NAMALWA (cell line): ENCODE measurements around the gene SNU13.
A peak's percentile ranks its signal among the peaks of the same experiment; 100 is the strongest.
"Not testable (repeated sequence)": the region's sequence is repeated elsewhere in the genome, so short reads cannot be mapped to it uniquely, and the experiment has no call there.

Experiments
- DNase-seq: peaks from one replicate; pipeline ENCODE4 v3.0.0-alpha.2; 2015; ENCODE audit warnings: low spot score

SNU13 gene

DNA sequence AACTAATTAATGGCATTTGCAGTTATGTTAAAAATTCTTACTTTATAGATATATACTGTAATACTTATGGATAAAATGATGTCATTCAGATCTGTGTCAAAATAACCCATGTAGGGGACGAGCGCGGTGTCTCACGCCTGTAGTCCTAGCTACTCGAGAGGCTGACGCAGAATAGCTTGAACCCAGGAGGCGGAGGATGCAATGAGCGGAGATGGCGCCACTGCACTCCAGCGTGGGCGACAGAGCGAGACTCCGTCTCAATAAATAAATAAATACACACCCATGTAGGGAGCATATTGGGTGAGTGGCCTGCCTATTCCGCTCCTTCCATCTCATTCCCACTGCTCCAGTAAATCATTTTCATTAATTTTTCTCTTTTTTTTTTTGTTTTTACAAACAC lies 7.1 kb downstream of the SNU13 start:
- DNase-seq = no peak

DNA sequence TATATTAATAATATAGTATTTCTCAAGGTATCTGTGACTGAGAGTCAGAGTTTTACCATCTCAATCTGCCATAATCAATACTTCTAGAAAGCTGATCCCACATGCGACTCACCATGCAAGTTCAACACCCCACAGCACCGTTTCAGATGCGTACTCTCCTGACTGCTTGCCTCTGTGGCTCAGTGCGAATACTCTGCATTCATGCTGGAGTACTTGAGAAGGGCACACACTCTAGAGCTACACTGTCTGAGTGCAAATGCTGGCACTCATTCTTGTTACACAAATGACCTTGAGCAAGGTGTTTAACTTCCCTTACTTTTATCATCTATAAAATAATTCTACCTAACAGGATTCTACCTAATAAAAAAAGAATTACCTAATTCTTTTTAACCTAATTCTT lies 12.5 kb downstream of the SNU13 start:
- DNase-seq = no peak

DNA sequence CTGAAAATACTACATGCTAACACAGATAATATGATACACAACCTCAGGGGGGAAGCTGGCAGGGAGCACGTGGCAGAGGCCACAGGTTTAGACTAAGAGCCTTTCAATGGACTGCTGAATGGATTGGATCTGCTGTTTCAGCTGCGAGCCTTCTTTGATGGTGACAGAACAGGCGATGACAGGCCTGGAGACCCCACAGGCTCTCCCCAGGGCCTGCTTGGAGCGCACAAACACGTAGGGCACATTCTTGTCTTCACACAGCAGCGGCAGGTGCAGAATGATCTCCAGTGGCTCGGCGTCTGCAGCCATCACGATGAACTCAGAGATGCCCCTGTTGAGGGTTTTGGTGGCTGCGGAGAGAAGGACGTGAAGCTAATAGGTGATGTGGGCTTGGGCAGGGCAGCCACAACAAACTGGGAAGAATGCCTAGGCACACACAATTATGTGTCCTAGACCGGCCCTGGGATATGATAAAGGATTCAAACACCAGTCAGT lies 13.8 kb downstream of the SNU13 start:
- DNase-seq = no peak

DNA sequence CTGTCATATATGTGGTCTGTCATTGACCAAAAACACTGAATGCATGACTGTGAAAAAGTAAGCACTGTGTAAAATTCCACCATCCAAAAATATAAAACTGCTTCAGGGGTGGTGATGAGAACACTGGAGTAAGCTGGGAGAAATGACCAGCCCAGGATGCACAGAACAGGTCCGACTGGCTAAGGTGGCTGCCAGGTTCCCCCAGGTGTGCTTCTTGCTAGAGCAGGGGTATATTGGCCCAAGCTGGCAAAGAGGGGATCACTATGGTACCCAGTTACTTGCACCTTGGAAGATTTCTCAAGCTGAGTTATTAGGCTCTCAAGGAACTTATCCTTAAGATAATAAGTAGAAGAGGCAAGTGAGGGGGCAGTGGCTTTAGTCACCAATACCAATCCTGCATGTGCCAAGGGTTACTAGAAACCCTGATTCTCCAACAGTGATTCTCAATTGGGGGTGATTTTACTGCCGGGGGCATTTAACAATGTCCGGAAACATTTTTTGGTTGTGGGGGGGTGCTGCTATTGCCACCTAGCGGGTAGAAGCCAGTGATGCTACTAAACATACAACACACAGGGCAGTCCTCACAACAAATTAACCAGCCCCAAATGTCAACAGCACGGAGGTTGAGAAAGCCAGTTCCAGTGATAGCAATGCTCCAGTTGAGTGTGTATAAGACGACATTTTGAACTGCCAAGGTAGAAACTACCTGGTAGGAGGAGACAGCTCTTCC lies 15.7 kb downstream of the SNU13 start:
- DNase-seq = peak; percentile 63

DNA sequence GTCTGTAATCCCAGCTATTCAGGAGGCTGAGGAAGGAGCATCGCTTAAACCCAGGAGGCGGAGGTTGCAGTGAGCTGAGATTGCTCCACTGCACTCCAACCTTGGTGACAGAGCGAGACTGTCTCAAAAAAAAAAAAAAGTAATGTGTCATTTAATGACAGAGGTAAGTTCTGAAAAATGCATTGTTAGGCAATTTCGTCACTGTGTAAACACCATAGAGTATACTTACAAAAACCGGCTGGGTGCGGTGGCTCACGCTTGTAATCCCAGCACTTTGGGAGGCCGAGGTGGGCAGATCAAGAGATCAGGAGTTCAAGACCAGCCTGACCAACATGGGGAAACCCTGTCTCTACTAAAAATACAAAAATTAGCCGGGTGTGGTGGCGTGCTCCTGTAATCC lies 16.6 kb downstream of the SNU13 start:
- not testable (repeated sequence) for DNase-seq

DNA sequence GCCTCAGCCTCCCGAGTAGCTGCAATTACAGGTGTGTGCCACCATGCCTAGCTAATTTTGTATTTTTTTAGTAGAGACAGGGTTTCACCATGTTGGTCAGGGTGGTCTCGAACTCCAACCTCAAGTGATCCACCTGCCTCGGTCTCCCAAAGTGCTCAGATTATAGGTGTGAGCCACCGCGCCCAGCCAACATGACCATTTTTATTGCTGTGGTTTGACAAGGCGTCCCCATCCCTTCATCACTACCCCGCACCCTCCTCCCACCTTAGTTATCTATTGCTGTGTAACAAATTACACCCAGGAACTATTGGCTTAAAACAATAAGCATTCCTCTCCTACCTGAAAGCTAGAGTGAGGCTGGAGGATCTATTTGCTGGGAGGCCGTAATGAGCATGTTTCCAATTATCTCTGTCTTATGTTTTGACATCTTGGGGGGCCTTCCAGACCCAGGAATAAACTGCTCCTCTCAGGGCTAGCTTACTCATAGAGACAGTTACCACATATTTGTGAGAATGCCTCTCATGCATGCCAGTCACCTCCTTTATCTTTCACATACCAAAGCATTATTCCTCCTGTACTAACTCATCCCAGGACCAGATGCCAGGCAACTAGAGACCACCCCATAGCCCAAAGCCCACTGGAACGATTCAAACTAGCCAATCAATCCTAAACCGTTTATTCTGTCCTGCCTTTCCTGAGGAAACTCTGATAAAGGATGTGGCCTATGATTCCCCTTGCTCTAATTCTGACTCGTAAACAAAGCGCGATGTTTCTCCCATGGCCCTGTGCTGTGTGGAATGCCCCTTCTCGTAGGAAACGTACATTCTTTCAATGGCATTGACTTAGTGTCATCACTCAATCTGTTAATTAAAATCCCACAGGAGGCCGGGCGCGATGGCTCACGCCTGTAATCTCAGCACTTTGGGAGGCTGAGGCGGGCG lies 19.4 kb downstream of the SNU13 start:
- DNase-seq = no peak

DNA sequence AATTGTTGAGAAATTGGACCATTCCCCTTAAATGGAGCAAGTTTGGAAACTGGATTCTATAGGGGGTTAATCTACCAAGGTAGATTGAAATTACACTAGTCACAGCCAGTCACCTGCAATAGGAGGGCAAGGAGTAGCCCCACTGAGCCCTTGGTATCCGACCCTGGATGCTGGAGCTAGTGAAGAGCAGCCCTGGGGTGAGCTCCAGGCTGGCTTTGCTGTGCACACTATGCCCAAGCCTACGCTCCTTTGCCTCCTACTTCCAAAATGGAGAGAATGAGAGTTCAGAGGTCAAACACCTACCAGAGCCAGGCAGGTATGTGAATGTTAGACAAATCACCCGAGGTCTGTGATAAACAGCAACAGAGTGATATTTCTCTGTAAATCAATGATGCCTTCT lies 23.7 kb downstream of the SNU13 start:
- no peak for DNase-seq

DNA sequence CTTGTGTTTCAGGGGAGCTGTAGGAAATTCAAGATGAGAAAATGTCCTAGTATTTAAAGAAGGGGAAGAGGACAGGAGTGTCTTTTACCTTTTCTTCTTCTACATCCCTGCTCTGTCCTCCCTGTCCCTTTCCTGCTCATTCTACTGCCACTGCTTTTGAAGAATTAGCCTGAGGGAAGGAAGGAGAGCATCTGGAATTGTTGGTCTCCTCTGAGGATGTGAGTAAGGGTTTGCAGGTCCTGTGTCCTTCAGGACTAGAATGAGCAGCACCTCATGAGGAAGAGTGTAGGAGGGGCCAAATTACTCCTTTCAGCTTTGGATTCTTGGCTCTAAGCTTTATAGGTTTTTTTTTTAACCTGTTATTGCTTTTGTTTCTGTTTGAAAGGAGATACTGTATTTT lies 24.2 kb downstream of the SNU13 start:
- no peak for DNase-seq

DNA sequence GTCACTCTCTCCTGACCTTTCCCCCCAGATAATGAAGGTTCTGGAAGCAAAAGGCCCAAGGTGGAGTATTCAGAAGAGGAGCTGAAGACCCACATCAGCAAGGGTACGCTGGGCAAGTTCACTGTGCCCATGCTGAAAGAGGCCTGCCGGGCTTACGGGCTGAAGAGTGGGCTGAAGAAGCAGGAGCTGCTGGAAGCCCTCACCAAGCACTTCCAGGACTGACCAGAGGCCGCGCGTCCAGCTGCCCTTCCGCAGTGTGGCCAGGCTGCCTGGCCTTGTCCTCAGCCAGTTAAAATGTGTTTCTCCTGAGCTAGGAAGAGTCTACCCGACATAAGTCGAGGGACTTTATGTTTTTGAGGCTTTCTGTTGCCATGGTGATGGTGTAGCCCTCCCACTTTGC lies 25.1 kb downstream of the SNU13 start:
- DNase-seq = not testable (repeated sequence)

DNA sequence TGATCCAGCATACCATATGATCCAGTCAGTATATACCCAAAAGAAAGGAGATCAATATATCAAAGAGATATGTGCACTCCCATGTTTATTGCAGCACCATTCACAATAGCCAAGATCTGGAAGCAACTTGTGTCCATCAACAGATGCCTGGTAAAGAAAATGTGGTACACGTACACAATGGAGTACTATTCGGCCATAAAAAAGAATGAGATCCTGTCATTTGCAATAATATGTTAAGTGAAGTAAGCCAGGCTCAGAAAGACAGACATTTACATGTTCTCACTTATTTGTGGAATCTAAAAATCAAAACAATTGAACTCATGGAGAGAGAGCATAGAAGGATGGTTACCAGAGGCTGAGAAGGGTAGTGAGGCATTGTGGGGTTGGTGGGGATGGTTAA lies 27.0 kb downstream of the SNU13 start:
- DNase-seq = no peak

DNA sequence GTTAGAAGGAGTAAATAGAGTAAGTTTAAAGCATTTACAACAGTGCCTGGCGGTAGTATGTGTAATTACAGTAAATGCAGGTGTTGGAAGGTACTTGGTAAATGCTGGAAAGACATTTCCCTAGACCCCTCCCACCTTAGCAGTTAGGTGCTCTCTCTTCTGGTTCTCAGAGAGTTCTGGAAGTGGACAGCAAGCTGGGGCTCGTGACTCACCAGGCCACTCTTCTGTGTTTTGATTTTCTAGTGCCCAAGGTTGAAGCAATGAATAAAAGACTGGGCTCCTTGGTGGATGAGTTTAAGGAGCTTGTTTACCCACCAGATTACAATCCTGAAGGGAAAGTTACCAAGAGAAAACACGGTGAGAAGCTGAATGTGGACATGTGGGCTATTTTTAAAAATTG lies 27.6 kb downstream of the SNU13 start:
- no peak for DNase-seq

DNA sequence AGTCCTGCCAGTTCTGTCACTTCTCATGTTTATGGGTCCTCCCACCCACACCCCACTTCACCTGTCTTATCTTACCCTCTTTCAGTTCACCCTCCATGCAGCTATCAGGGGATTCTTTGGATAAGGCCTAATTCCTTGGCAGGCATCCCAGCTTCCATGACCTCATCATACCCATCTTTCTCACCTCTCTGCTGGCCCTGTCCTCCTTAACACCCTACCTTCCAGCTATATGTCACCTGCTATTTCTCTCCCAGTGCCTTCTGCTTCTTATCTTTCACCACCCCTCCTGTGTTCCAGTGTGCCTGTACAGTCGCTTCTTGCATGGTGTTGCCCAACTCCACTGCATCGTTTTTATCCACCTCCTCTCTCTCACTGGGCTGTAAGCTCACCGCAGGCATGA lies 28.3 kb downstream of the SNU13 start:
- no peak for DNase-seq

DNA sequence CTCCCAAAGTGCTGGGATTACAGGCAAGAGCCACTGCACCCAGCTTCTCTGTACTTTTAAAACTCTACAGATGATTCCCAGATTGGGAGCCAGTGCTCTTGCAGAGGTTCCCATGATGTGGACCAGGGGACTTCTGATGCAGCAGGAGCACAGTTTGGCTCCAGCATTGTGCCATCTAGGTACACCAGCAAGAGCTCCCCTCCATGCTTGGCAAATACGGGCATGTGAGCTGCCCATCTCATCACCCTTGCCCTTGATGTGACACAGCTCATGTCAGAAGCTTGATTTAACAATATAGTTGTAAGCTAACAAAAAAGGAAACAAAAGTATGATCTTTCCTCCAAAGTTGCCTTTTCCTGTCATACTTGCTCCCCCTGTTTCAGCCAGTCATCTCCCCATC lies 28.7 kb downstream of the SNU13 start:
- no peak for DNase-seq

DNA sequence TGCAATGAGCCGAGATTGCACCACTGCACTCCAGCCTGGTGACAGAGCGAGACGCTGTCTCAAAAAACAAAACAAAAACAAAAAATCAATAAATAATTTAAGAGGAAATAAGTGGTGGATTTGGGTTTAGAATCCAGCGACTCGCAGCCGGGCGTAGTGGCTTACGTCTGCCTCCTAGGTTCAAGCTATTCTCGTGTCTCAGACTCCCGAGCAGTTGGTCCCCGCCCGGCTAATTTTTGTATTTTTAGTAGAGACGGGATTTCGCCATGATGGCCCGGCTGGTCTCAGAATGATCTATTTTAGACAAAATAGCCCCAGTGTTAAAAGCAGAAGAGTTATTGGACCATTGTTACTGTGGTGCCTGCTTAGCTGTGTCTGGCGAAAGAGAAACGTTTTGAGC lies 29.8 kb downstream of the SNU13 start:
- DNase-seq = no peak

DNA sequence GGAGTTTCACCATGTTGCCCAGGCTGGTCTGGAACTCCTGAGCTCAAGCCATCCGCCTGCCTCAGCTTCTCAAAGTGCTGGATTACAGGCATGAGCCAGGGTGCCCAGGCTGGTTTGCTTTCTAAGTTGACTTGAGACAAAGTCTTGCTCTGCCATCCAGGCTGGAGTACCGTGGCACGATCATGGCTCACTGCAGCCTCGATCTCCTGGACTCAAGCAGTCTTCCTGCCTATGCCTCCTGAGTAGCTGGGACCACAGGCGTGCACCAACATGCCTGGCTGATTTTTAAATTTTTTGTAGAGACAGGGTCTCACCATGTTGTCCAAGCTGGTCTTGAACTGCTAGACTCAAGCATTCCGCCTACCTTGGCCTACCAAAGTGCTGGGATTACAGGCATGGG lies 31.0 kb downstream of the SNU13 start:
- DNase-seq = no peak

DNA sequence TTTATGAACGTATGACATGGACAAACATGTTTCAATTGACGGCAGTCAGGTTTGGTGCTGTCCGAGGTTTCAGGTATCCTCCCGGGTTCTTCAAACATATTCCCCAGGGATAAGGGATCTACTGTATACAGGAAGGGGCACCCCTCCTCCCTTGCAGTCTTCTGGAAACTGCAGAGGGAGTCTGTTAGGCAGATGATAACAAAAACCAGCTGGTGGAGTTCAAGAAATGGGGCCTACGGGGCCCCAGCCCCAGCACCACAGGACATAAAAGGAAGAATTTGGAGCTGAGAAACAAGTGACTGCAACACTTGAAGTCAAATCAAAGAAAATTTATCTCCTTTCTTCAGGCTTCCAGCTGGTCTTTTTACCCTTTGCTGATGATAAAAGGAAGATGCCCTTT lies 32.1 kb downstream of the SNU13 start:
- no peak for DNase-seq

DNA sequence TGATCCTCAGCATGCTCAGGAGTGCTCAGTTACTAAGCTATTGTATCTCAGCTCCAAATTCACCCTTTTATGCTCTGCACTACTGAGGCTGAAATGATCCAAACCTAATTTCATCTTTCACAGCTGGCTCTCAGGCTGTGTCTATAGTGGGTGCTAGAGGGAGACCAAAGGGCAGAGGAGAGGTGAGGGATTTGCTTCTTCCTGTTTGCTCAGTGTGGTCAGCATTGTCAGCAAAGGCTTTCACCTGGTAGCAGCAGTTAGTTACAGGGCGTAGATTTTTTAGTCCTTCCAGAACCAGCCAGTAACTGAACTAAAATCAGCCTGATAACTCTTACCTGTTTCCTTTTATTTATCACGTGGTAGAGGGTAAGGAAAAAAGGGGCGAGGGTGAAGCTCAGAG lies 34.3 kb downstream of the SNU13 start:
- DNase-seq = no peak

DNA sequence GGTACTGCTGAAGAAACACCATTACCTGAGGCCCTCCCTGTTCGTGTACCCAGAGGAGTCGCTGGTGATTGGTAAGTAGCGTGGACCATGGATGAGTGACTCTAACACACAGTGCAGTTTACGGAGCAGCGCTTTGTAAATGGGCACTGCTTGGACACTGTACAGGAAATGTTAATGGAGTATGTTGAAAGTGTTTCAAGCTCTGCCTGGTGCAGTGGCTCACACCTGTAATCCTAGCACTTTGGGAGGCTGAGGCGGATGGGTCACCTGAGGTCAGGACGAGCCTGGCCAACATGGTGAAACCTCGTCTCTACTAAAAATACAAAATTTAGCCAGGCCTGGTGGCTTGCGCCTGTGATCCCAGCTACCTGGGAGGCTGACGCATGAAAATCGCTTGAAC lies 37.8 kb downstream of the SNU13 start:
- DNase-seq = no peak

DNA sequence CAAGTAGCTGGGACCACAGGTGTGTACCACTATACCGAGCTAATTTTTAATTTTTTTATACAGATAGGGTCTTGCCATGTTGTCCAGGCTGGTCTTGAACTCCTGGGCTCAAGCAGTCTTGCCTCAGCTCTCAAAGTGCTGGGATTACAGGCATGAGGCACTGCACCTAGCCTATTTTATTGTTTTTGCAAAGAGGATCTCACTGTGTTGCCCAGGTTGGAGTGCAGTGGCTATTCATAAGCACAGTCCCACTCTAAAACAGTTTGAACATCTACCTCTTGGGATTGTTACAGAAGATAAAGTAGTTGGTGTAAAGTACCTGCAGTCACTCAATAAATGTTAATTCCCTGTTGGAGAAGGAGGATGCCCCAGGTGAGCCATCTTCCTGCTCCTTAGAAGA lies 38.4 kb downstream of the SNU13 start:
- no peak for DNase-seq

DNA sequence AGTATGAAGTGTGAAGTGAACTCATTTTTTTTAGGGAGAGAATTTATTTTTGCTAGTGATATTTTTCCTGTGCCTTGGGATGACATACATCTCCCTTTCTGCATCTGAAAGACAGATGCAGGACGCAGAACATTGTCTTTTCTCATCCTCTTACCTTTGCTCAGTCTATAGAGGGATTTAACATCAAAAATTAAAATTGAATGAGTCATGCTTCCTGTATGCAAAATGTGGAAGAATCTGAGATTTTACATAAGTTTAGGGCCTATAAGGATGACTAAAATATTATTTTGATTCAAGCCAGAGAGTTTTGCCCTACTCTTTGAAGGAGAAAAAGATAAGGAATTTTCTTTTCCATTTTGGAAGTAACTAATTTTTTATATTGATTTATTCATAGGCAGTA lies 40.2 kb downstream of the SNU13 start:
- DNase-seq = no peak

DNA sequence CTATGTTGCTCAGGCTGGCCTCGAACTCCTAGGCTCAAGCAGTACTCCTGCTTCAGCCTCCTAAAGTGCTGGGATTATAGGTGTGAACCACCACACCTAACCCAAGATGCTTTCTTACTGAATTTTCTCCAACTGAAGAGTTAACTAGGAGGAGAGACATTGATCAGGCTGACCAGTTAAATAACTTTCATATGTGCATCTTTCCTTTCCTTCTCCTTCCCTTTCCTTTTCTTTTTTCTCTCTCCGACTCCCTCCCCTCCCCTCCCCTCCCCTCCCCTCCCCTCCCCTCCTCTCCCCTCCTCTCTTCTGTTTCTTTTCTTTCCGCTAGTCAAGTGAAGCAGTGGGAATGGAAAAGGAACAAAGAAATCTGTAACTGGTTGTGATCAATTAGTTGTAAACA lies 40.9 kb downstream of the SNU13 start:
- DNase-seq = no peak

DNA sequence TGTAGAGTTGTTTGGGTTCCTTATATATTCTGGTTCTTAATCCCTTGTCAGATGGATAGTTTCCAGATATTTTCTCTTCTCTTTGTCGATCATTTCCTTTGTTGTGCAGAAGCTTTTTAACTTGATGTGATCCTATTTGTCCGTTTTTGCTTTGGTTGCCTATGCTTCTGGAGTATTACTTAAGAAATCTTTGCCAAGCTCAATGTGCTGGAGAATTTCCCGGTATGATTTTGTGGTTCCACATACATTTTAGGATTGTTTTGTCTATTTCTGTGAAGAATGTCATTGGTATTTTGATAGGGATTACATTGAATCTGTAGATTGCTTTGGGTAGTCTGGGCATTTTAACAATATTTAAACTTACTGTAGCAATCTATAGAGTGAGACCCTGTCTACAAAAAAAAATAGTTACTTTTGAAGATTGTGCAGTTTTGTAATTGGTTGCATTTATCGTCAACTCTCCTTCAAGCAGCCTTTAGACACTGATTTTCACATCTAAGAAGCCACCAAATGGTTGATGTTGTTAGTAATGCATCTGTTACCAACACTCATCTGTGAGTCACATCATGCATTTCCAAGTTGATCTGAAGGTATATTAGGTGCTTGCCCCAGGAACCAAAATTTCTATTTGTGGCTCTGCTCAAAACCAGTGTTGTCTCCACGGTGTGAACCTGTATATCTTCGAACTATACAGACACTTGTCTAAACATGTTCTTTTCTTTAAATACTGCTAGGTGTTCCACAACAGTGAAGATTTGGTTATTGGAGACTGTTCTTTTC lies 46.1 kb downstream of the SNU13 start:
- DNase-seq = no peak

DNA sequence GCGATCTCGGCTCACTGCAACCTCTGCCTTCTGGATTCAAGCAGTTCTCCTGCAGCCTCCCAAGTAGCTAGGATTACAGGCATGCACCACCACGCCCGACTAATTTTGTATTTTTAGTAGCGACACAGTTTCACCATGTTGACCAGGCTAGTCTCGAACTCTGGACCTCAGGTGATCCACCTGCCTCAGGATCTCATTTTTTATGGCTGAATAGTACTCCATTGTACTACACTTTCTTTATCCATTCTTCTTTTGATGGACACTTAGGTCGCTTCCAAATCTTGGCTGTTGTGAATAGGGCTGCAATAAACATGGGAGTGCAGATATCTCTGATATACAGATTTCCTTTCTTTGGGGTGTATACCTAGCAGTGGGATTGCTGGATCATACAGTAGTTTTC lies 46.8 kb downstream of the SNU13 start:
- no peak for DNase-seq
